ENCODE results near the gene CTRB1.
"Not testable (repeated sequence)": the region's sequence is repeated elsewhere in the genome, so short reads cannot be mapped to it uniquely, and the experiment has no call there.

The CTRB1 gene

DNA sequence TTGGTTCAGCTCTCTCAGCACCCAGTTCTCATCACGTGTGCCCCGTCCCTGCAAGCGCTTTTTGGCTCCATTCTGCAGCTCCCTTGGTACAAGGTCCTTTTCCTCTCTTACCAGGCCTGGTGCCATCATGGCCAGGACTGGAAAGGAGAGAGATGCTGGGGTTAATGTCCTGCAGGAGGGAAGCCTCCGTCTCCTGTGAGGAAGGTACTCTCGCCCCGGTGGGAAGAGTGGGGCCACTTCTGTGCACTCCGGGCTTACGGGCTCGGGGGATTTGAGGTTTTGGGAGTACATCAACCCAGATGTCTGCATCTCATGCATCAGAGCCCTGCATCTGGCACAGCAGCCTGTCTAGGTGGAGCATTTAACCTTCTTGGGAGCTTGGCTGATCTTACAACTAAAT is 22.0 kb upstream of the CTRB1 start:
- TF ChIP-seq ZNF274 (IDR thresholded peaks at IDR 0.05; ENCODE audit: low read depth, low read length) (no peak), SUZ12 (IDR thresholded peaks at IDR 0.05; ENCODE audit: extremely low read depth, insufficient read depth, insufficient read length) (no peak), YY1 (IDR thresholded peaks at IDR 0.05; ENCODE audit: insufficient read depth, insufficient read length) (no peak)
- no peaks in the 10 kb centered on the region for H3K36me3 ChIP-seq (ENCODE audit: insufficient read depth, insufficient read length, low read length)
- no peaks in the 10 kb centered on the region for H3K27me3 ChIP-seq (ENCODE audit: insufficient read depth, insufficient read length)
- no peak for DNase-seq (ENCODE audit: low read depth, low spot score)
- peaks cover 2% of the 10 kb centered on the region for H3K4me1 ChIP-seq (ENCODE audit: insufficient read depth, insufficient read length)
- peaks cover 7% of the 10 kb centered on the region; the same call in 1 of the 2 replicates for H3K9me3 ChIP-seq (ENCODE audit: insufficient read depth, low read length)
- no peak overlapping the region for H3K9ac ChIP-seq (ENCODE audit: insufficient read length, low read depth)
- no peak overlapping the region for H3K4me3 ChIP-seq (ENCODE audit: insufficient read length, low read depth)

DNA sequence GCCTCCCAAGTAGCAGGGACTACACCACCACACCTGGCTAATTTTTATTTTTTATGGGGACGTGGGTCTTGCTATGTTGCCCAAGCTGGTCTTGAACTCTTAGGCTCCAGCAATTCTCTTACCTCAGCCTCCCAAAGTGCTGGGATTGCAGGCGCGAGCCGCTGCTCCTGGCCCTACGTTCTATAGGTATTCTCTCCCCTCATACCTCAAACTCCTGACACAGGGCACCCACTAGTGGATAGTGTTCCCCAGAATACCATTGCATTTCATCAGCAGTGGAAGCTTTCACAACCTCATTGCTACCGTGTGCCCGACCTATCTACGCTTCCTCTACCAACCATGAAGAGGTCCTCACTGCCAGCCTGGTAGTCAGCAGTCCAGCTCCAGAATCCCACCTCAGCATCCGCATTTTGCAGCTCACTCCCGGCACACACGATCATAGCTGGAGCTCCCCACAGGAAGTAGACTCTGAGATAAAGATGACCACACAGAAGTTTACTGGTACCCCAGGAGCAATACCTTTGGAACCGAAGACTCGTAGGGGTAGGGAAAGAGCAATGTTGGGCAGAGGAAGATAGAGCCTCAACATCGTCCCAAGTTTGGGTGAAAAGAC is 21.2 kb upstream of the CTRB1 start:
- H3K36me3 ChIP-seq (ENCODE audit: insufficient read depth, insufficient read length, low read length): no peaks in the 10 kb centered on the region
- DNase-seq (ENCODE audit: low read depth, low spot score): no peak
- peaks cover 7% of the 10 kb centered on the region; the same call in 1 of the 2 replicates for H3K9me3 ChIP-seq (ENCODE audit: insufficient read depth, low read length)
- H3K4me1 ChIP-seq (ENCODE audit: insufficient read depth, insufficient read length): peaks cover 2% of the 10 kb centered on the region
- no peaks in the 10 kb centered on the region for H3K27me3 ChIP-seq (ENCODE audit: insufficient read depth, insufficient read length)
- TF ChIP-seq YY1 (IDR thresholded peaks at IDR 0.05; ENCODE audit: insufficient read depth, insufficient read length) (no peak), SUZ12 (IDR thresholded peaks at IDR 0.05; ENCODE audit: extremely low read depth, insufficient read depth, insufficient read length) (no peak), ZNF274 (IDR thresholded peaks at IDR 0.05; ENCODE audit: low read depth, low read length) (no peak)
- no peak overlapping the region for H3K9ac ChIP-seq (ENCODE audit: insufficient read length, low read depth)
- no peak overlapping the region for H3K4me3 ChIP-seq (ENCODE audit: insufficient read length, low read depth)

DNA sequence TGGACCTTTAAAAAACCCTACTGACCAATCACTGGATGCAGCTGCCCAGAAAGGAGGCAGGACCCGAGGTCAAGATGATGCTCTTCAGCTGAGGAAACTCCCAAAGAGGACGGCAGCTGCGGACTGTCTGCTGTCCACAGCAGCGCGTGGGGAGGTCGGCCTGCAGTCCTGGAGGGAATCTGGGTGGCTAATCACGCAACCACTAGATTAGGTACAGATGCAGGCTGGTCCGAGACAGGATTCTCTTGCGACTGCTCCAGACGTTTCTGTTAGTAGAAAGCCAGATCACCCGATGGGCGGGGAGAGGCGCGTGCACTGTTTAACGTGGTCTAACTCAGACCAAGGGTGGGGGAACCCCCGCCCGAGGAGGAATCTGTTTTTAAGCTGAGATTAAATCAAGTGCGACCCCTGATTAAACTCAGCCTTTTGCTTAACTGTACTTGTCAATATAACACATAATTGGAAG is 20.6 kb upstream of the CTRB1 start:
- H3K4me3 ChIP-seq (ENCODE audit: insufficient read length, low read depth): no peak overlapping the region
- TF ChIP-seq YY1 (IDR thresholded peaks at IDR 0.05; ENCODE audit: insufficient read depth, insufficient read length) (no peak), SUZ12 (IDR thresholded peaks at IDR 0.05; ENCODE audit: extremely low read depth, insufficient read depth, insufficient read length) (no peak), ZNF274 (IDR thresholded peaks at IDR 0.05; ENCODE audit: low read depth, low read length) (no peak)
- DNase-seq (ENCODE audit: low read depth, low spot score): no peak

DNA sequence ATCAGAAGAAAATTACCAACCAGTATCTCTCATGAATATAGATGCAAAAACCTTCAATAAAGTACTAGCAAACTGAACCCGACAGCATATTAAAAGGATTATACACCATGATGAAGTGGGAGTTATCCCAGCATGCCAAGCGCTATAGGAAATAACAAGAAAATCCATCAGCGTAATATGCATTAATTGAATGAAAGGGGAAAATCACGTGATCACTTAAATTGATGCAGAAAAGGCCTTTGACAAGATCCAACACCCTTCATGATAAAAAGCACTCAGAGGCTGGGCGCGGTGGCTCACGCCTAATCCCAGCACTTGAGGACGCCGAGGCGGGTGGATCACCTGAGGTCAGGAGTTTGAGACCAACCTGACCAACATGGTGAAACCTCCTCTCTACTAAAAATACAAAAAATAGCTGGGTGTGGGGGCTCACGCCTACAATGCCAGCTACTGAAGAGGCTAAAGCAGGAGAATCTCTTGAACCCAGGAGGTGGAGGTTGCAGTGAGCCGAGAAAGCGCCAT is 16.7 kb upstream of the CTRB1 start:
- H3K36me3 ChIP-seq (ENCODE audit: insufficient read depth, insufficient read length, low read length): no peaks in the 10 kb centered on the region

More for the DNA sequence above, 20.6 kb upstream of the CTRB1 start:
- no peak overlapping the region for H3K9ac ChIP-seq (ENCODE audit: insufficient read length, low read depth)
- peaks cover 7% of the 10 kb centered on the region; the same call in 1 of the 2 replicates for H3K9me3 ChIP-seq (ENCODE audit: insufficient read depth, low read length)
- no peaks in the 10 kb centered on the region for H3K36me3 ChIP-seq (ENCODE audit: insufficient read depth, insufficient read length, low read length)
- H3K27me3 ChIP-seq (ENCODE audit: insufficient read depth, insufficient read length): no peaks in the 10 kb centered on the region
- H3K4me1 ChIP-seq (ENCODE audit: insufficient read depth, insufficient read length): peaks cover 2% of the 10 kb centered on the region

DNA sequence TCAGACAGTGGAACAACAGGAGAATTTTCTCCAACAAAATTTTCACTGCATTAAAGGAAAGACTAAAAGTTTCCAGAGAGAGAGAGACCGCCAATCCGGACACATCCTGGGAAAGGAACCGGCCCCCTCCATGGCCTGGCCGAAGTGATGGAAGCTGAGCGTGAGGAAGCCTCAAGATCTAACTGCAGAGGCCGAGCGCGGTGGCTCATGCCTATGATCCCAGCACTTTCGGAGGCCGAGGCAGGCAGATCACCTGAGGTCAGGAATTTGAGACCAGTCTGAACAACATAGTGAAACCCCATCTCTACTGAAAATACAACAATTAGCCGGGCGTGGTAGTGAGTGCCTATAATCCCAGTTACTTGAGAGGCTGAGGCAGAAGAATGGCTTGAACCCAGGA is 15.7 kb upstream of the CTRB1 start:
- DNase-seq (ENCODE audit: low read depth, low spot score): no peak
- H3K9me3 ChIP-seq (ENCODE audit: insufficient read depth, low read length): no peaks in the 10 kb centered on the region
- H3K36me3 ChIP-seq (ENCODE audit: insufficient read depth, insufficient read length, low read length): no peaks in the 10 kb centered on the region
- no peaks in the 10 kb centered on the region for H3K27me3 ChIP-seq (ENCODE audit: insufficient read depth, insufficient read length)
- no peak overlapping the region for H3K4me3 ChIP-seq (ENCODE audit: insufficient read length, low read depth)
- H3K9ac ChIP-seq (ENCODE audit: insufficient read length, low read depth): no peak overlapping the region
- TF ChIP-seq ZNF274 (IDR thresholded peaks at IDR 0.05; ENCODE audit: low read depth, low read length) (no peak), YY1 (IDR thresholded peaks at IDR 0.05; ENCODE audit: insufficient read depth, insufficient read length) (no peak), SUZ12 (IDR thresholded peaks at IDR 0.05; ENCODE audit: extremely low read depth, insufficient read depth, insufficient read length) (no peak)
- peaks cover 10% of the 10 kb centered on the region for H3K4me1 ChIP-seq (ENCODE audit: insufficient read depth, insufficient read length)

More for the DNA sequence above, 16.7 kb upstream of the CTRB1 start:
- H3K4me1 ChIP-seq (ENCODE audit: insufficient read depth, insufficient read length): peaks cover 7% of the 10 kb centered on the region
- H3K9ac ChIP-seq (ENCODE audit: insufficient read length, low read depth): no peak overlapping the region
- H3K9me3 ChIP-seq (ENCODE audit: insufficient read depth, low read length): no peaks in the 10 kb centered on the region
- no peak for DNase-seq (ENCODE audit: low read depth, low spot score)
- no peaks in the 10 kb centered on the region for H3K27me3 ChIP-seq (ENCODE audit: insufficient read depth, insufficient read length)
- TF ChIP-seq SUZ12 (IDR thresholded peaks at IDR 0.05; ENCODE audit: extremely low read depth, insufficient read depth, insufficient read length): no peak
- no peak for TF ChIP-seq ZNF274 (IDR thresholded peaks at IDR 0.05; ENCODE audit: low read depth, low read length)
- TF ChIP-seq YY1 (IDR thresholded peaks at IDR 0.05; ENCODE audit: insufficient read depth, insufficient read length): no peak
- H3K4me3 ChIP-seq (ENCODE audit: insufficient read length, low read depth): no peak overlapping the region

DNA sequence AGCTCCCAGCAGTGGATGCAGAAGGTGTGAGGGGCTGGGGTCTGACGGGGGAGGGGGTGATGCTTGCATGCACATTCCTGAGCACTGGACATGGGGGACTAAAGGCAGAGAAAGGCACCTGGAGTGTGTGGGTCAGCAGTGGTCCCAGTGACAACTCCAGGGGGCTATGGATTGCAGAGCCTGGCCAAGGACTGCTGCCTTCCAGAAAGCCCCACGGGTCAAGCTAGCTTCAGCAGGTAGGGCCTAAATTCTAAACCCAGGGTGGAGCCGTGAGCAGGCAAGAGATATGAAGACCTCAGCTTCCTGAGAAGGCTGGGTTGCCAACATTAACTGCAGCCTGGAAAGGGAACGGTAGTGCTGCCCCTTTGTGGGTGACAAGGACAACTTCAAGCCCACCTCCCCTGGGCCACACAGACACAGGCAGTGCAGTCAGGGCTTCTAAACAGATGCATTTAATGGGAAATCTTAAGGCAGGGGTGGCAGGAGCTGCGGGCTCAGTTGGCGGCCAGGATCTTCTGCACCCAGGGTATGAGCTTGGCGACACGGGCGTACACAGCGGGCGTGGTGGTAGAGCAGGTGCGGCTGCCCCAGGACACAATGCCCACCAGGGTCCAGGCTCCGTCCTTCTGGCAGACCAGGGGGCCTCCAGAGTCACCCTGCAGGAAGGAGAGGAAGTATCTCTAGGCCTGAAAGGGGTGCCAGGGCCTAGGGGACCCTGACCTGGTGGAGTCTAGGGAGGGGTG is 14.9 kb upstream of the CTRB1 start:
- Histone ChIP-seq H3K9ac (ENCODE audit: insufficient read length, low read depth) (no peak overlapping the region), H3K36me3 (ENCODE audit: insufficient read depth, insufficient read length, low read length) (no peaks in the 10 kb centered on the region), H3K4me1 (ENCODE audit: insufficient read depth, insufficient read length) (peaks cover 10% of the 10 kb centered on the region), H3K4me3 (ENCODE audit: insufficient read length, low read depth) (no peak overlapping the region), H3K27me3 (ENCODE audit: insufficient read depth, insufficient read length) (no peaks in the 10 kb centered on the region), H3K9me3 (ENCODE audit: insufficient read depth, low read length) (no peaks in the 10 kb centered on the region)
- no peak for DNase-seq (ENCODE audit: low read depth, low spot score)
- TF ChIP-seq SUZ12 (IDR thresholded peaks at IDR 0.05; ENCODE audit: extremely low read depth, insufficient read depth, insufficient read length) (no peak), YY1 (IDR thresholded peaks at IDR 0.05; ENCODE audit: insufficient read depth, insufficient read length) (no peak), ZNF274 (IDR thresholded peaks at IDR 0.05; ENCODE audit: low read depth, low read length) (no peak)

DNA sequence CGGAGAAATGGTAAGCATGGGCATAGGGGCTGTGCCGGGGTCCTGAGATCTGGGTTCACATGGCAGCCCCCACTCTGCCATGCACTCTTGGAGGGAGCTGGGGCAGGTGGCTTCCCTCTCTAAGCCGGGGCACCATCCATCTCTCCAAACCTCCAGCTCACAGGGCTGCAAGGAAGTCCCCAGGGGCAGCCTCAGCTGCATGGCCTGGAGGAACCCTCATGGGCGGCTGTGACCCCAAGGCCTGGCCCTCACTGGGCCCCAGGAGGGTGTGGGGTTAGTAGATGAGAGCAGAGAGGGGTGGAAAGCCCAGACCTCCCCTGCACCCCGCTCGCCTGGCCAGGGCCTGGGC is 14.4 kb upstream of the CTRB1 start:
- H3K36me3 ChIP-seq (ENCODE audit: insufficient read depth, insufficient read length, low read length): no peaks in the 10 kb centered on the region
- no peak overlapping the region for H3K9ac ChIP-seq (ENCODE audit: insufficient read length, low read depth)
- H3K27me3 ChIP-seq (ENCODE audit: insufficient read depth, insufficient read length): no peaks in the 10 kb centered on the region
- H3K4me3 ChIP-seq (ENCODE audit: insufficient read length, low read depth): no peak overlapping the region
- no peak for TF ChIP-seq SUZ12 (IDR thresholded peaks at IDR 0.05; ENCODE audit: extremely low read depth, insufficient read depth, insufficient read length)
- no peak for TF ChIP-seq ZNF274 (IDR thresholded peaks at IDR 0.05; ENCODE audit: low read depth, low read length)
- TF ChIP-seq YY1 (IDR thresholded peaks at IDR 0.05; ENCODE audit: insufficient read depth, insufficient read length): no peak
- no peaks in the 10 kb centered on the region for H3K9me3 ChIP-seq (ENCODE audit: insufficient read depth, low read length)
- no peak for DNase-seq (ENCODE audit: low read depth, low spot score)
- peaks cover 10% of the 10 kb centered on the region for H3K4me1 ChIP-seq (ENCODE audit: insufficient read depth, insufficient read length)

DNA sequence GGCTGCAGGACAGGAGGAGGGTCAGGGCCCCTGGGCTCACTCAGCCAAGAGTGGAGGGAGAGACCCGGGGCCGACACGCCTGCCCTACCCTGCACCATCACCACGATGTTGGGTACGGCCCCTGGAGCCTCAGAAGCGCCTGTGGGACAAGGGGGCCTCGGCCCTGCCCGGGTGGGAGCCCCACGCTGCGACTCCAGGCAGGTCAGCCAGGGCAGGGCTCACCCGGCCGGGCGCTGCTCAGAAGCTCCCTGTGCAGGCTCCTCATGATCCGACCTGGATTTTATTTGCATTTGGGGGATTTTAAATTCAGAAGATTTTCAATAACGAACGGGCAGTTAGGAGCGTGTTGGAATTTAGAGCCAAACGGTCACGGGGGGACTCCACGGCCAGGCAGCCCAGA is 13.9 kb upstream of the CTRB1 start:
- H3K4me3 ChIP-seq (ENCODE audit: insufficient read length, low read depth); H3K36me3 ChIP-seq (ENCODE audit: insufficient read depth, insufficient read length, low read length); DNase-seq (ENCODE audit: low read depth, low spot score); H3K27me3 ChIP-seq (ENCODE audit: insufficient read depth, insufficient read length); H3K9me3 ChIP-seq (ENCODE audit: insufficient read depth, low read length); H3K9ac ChIP-seq (ENCODE audit: insufficient read length, low read depth); H3K4me1 ChIP-seq (ENCODE audit: insufficient read depth, insufficient read length): not testable (repeated sequence)

DNA sequence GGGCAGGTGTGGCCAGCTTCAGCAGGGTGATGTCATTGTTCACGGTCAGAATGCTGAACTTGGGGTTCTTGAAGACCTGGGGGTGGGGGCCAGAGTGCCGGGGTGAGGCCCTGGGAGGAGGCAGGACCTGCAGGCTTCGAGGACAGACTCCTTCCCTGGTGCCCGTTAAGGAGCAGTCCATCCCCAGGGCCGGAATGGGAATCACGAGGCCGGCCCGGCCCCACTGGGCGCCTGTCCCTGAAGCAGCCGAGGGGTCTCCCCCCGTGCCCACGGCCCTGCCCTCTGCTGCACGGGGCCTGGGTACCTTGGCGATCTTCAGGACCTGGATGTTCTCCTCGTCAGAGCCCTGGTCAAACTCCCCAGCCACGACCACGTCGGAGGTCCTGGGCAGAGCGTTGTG is 13.3 kb upstream of the CTRB1 start:
- H3K36me3 ChIP-seq (ENCODE audit: insufficient read depth, insufficient read length, low read length); H3K4me3 ChIP-seq (ENCODE audit: insufficient read length, low read depth); DNase-seq (ENCODE audit: low read depth, low spot score); H3K9me3 ChIP-seq (ENCODE audit: insufficient read depth, low read length); H3K4me1 ChIP-seq (ENCODE audit: insufficient read depth, insufficient read length); H3K9ac ChIP-seq (ENCODE audit: insufficient read length, low read depth); H3K27me3 ChIP-seq (ENCODE audit: insufficient read depth, insufficient read length): not testable (repeated sequence)

Data from NT2/D1 (cell line).